Muscle layer of colon (tissue), 2 donors: ENCODE results near the gene MRC2.

Experiments used
- H3K27ac ChIP-seq: one replicate; pipeline ENCODE4 v1.7.0; 2013; ENCODE audit warnings: low read depth, mild to moderate bottlenecking, low read length, moderate library complexity
- H3K27me3 ChIP-seq, 2 donors: one replicate each; pipeline ENCODE4 v1.7.0; 2013; ENCODE audit warnings: low read length in 2 of 2, mild to moderate bottlenecking in 2 of 2; ENCODE audit not compliant: insufficient read depth in 2 of 2, control insufficient read depth in 1 of 2
- H3K36me3 ChIP-seq: one replicate; pipeline ENCODE4 v1.7.0; 2013; ENCODE audit warnings: mild to moderate bottlenecking, low read length; ENCODE audit not compliant: insufficient read depth
- H3K4me1 ChIP-seq: one replicate; pipeline ENCODE4 v1.7.0; 2013; ENCODE audit warnings: mild to moderate bottlenecking, low read length; ENCODE audit not compliant: insufficient read depth
- H3K4me3 ChIP-seq, 2 donors: one replicate each; pipeline ENCODE4 v1.7.0; 2013; ENCODE audit warnings: low read length in 2 of 2, low read depth in 1 of 2, mild to moderate bottlenecking in 1 of 2, moderate library complexity in 1 of 2
- H3K9ac ChIP-seq: one replicate; pipeline ENCODE4 v1.7.0; 2013; ENCODE audit warnings: low read length
- H3K9me3 ChIP-seq: one replicate; pipeline ENCODE4 v1.7.0; 2013; ENCODE audit warnings: mild to moderate bottlenecking, low read length
- donor health status: abdominal sarcoma.
- donor health status: Adenocarcinoma of cecum.

The MRC2 gene

GRCh38 chr17:62656446-62656845 lies 29.0 kb downstream of the MRC2 start:
- Histone ChIP-seq H3K4me3 (no peak overlapping the region), H3K4me1 (peaks cover 5% of the 10 kb centered on the region), H3K9me3 (no peaks in the 10 kb centered on the region), H3K27ac (no peak overlapping the region), H3K9ac (no peak overlapping the region), H3K36me3 (no peaks in the 10 kb centered on the region), H3K27me3 (peaks cover 0 to 16% of the 10 kb centered on the region in 2 donors)

DNA sequence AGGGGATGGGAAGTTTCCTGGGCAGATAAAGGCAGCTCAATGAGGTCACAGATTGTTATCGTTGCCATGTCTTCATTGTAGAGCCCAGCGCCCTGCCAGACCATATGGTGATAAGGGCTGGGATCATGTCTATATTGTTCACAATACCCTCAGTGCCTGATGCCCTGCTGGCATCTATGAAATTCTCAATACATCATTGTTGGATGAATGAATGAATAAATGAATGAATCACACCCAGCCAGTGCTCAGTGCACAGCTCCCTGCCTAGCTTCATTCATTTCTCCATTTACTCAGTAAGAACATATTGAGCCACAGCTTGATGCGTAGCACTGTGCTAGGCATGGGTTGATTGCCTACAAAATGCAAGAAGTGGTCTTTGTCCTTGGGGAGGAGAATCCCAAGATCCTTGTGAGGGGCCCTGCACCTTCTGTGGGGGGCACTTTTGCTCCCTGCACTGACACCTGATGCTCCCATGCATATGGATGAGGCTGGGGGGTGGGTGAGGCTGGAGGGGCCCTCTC lies 29.7 kb downstream of the MRC2 start:
- H3K27me3 ChIP-seq = peaks cover 0 to 15% of the 10 kb centered on the region in 2 donors
- H3K27ac ChIP-seq = no peak overlapping the region
- peaks cover 5% of the 10 kb centered on the region for H3K4me1 ChIP-seq
- no peaks in the 10 kb centered on the region for H3K9me3 ChIP-seq
- H3K9ac ChIP-seq = no peak overlapping the region
- H3K4me3 ChIP-seq = no peak overlapping the region
- no peaks in the 10 kb centered on the region for H3K36me3 ChIP-seq

- Histone ChIP-seq H3K27ac (no peak overlapping the region), H3K9me3 (no peaks in the 10 kb centered on the region), H3K9ac (no peak overlapping the region), H3K4me3 (no peak overlapping the region), H3K36me3 (no peaks in the 10 kb centered on the region), H3K4me1 (peaks cover 5% of the 10 kb centered on the region), H3K27me3 (peaks cover 0 to 10% of the 10 kb centered on the region in 2 donors)
These were observed 30.2 kb downstream of the MRC2 start for GRCh38 chr17:62657690-62658089.

DNA sequence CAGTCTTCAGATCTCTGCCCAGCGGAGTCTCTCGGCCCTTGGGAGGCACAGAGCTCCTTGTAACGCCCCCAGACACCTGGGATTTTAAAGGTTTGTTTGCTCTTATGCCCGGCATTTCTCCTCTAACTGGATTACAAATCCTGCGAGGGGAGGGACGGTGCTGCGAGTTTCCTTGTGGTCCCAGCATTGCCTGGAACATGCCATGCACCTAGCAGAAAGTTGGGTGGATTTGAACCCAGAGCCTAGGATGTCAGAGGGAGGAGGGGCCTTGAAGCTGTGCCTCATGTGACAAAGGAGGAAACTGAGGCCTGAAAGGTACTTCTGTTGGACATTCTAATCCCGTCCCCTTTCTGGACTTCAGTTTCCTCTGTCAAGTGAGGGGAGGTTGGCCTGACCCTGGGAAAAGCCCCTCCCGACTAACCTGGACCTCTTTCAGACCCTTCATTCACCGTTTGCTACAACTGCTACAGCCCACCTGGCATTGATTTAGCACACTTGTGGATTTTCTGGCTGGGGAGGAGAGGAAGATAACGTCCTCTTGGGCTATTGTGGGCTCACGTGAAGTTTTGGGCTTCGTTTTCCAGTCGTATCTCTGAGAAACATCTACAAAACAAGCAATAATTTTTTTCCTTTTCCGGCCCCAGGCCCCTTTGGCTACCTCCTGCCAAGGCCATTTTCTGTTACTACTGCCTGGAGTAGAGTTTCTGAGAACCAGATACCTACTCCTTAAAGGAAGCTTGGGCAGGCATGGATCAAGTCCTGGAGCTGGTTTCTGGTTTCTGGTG lies 30.9 kb downstream of the MRC2 start:
- H3K9me3 ChIP-seq = no peaks in the 10 kb centered on the region
- H3K4me3 ChIP-seq = no peak overlapping the region
- H3K4me1 ChIP-seq = peaks cover 5% of the 10 kb centered on the region
- H3K9ac ChIP-seq = no peak overlapping the region
- H3K27ac ChIP-seq = no peak overlapping the region
- H3K27me3 ChIP-seq = peaks cover 0 to 3% of the 10 kb centered on the region in 2 donors
- H3K36me3 ChIP-seq = no peaks in the 10 kb centered on the region

- Histone ChIP-seq H3K4me3 (no peak overlapping the region), H3K27ac (no peak overlapping the region), H3K9me3 (no peaks in the 10 kb centered on the region), H3K36me3 (no peaks in the 10 kb centered on the region), H3K9ac (no peak overlapping the region), H3K27me3 (no peaks in the 10 kb centered on the region), H3K4me1 (no peaks in the 10 kb centered on the region)
These were observed 33.2 kb downstream of the MRC2 start for GRCh38 chr17:62660629-62661118.

DNA sequence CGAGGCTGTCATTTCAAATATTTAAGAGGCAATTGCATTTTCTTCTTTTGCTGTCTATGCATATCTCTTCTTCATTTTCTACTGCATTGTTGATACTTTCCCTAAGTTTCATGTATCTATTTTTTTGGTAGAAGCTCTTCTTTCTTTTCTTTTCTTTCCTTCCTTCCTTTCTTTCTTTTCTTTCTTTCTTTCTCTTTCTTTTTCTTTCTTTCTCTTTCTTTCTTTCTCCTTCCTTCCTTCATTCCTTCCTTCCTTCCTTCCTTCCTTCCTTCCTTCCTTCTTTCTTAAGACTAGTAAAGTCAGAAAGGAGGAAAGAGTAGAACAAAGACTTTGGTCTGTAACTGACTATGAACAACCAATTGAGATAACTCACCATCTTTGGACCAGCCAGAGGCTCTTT lies 33.9 kb downstream of the MRC2 start:
- H3K27me3 ChIP-seq = no peaks in the 10 kb centered on the region
- H3K4me3 ChIP-seq = no peak overlapping the region
- no peak overlapping the region for H3K9ac ChIP-seq
- no peaks in the 10 kb centered on the region for H3K36me3 ChIP-seq
- H3K4me1 ChIP-seq = no peaks in the 10 kb centered on the region
- H3K9me3 ChIP-seq = no peaks in the 10 kb centered on the region
- no peak overlapping the region for H3K27ac ChIP-seq

GRCh38 chr17:62662855-62663254 lies 35.4 kb downstream of the MRC2 start:
- no peaks in the 10 kb centered on the region for H3K9me3 ChIP-seq
- H3K4me3 ChIP-seq = no peak overlapping the region
- H3K9ac ChIP-seq = no peak overlapping the region
- no peaks in the 10 kb centered on the region for H3K27me3 ChIP-seq
- no peak overlapping the region for H3K27ac ChIP-seq
- no peaks in the 10 kb centered on the region for H3K36me3 ChIP-seq
- no peaks in the 10 kb centered on the region for H3K4me1 ChIP-seq

GRCh38 chr17:62663304-62663703 lies 35.8 kb downstream of the MRC2 start:
- Histone ChIP-seq H3K9ac (no peak overlapping the region), H3K27ac (no peak overlapping the region), H3K4me1 (no peaks in the 10 kb centered on the region), H3K27me3 (no peaks in the 10 kb centered on the region), H3K4me3 (no peak overlapping the region), H3K9me3 (no peaks in the 10 kb centered on the region), H3K36me3 (no peaks in the 10 kb centered on the region)

DNA sequence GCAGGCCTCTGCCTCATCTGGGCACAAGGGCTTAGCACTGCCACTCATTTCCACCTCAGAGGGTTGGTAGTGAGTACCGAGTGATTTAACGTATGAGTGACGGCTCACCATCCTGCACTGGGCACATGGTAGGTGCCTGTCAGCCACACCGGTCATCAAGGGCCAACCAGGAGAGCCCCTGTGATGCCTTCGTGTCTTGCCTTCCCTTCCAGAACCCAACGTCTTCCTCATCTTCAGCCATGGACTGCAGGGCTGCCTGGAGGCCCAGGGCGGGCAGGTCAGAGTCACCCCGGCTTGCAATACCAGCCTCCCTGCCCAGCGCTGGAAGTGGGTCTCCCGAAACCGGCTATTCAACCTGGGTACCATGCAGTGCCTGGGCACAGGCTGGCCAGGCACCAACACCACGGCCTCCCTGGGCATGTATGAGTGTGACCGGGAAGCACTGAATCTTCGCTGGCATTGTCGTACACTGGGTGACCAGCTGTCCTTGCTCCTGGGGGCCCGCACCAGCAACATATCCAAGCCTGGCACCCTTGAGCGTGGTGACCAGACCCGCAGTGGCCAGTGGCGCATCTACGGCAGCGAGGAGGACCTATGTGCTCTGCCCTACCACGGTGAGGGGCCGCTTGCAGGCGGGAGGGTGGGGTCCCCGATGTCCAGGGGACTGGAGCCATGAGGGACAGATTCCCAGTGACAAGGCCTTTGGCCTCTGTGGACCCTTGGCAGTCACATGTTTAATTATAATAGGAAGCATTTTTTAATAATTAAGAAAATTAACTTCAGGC lies 37.1 kb downstream of the MRC2 start:
- no peaks in the 10 kb centered on the region for H3K36me3 ChIP-seq
- H3K9ac ChIP-seq = no peak overlapping the region
- no peaks in the 10 kb centered on the region for H3K27me3 ChIP-seq
- no peak overlapping the region for H3K27ac ChIP-seq
- no peaks in the 10 kb centered on the region for H3K9me3 ChIP-seq
- no peak overlapping the region for H3K4me3 ChIP-seq
- H3K4me1 ChIP-seq = no peaks in the 10 kb centered on the region

- Histone ChIP-seq H3K9ac (no peak overlapping the region), H3K36me3 (no peaks in the 10 kb centered on the region), H3K27ac (no peak overlapping the region), H3K27me3 (no peaks in the 10 kb centered on the region), H3K4me3 (no peak overlapping the region), H3K9me3 (no peaks in the 10 kb centered on the region), H3K4me1 (no peaks in the 10 kb centered on the region)
These were observed 38.1 kb downstream of the MRC2 start for GRCh38 chr17:62665599-62665998.

DNA sequence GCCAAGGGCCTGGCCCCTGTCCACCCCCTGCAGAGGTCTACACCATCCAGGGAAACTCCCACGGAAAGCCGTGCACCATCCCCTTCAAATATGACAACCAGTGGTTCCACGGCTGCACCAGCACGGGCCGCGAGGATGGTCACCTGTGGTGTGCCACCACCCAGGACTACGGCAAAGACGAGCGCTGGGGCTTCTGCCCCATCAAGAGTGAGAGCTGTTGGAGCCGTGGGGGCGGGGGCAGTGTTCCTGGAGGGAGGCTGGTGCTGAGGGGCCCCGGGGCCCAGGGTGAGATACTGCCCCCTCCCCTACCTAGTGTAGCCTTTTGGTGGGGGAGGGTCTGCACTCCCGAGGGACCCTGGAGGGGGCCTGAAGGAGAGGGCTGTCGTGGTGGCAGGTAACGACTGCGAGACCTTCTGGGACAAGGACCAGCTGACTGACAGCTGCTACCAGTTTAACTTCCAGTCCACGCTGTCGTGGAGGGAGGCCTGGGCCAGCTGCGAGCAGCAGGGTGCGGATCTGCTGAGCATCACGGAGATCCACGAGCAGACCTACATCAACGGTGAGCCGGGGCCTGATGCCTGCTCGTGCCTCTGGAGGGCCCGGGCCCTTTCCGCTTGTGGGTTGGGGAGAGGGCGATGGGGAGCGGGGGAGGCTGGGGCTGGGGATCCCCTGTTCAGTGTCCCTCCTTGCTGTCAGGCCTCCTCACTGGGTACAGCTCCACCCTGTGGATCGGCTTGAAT lies 38.8 kb downstream of the MRC2 start:
- no peak overlapping the region for H3K27ac ChIP-seq
- H3K27me3 ChIP-seq = no peaks in the 10 kb centered on the region
- no peaks in the 10 kb centered on the region for H3K9me3 ChIP-seq
- H3K4me1 ChIP-seq = no peaks in the 10 kb centered on the region
- H3K4me3 ChIP-seq = no peak overlapping the region
- H3K36me3 ChIP-seq = no peaks in the 10 kb centered on the region
- H3K9ac ChIP-seq = no peak overlapping the region
